Liver (tissue), 9 donors: ENCODE results near the gene KYNU. TPM values are rescaled to one million over a fixed set of nuclear protein-coding genes. Genes with fewer than 3 reads are reported as not detected.

Experiments
- DNase-seq: peaks from one replicate; pipeline ENCODE4 v3.0.0-alpha.2; 2017; ENCODE audit warnings: low spot score
- H3K27ac ChIP-seq, 2 donors: one replicate each; pipeline ENCODE4 v1.7.0; 2013; ENCODE audit warnings: inconsistent platforms in 2 of 2, low read length in 2 of 2, control low read depth in 1 of 2, low read depth in 1 of 2, mild to moderate bottlenecking in 1 of 2
- H3K27me3 ChIP-seq, 4 donors: one replicate each; pipeline versions ENCODE4 v1.6.1 to v1.7.0; 2013; ENCODE audit warnings: low read length in 3 of 4, inconsistent platforms in 1 of 4, mild to moderate bottlenecking in 1 of 4, moderate library complexity in 1 of 4; ENCODE audit not compliant: control insufficient read depth in 4 of 4, insufficient read depth in 4 of 4
- H3K36me3 ChIP-seq, 4 donors: one replicate each; pipeline versions ENCODE4 v1.6.1 to v1.7.0; 2013; ENCODE audit warnings: low read length in 3 of 4, mild to moderate bottlenecking in 3 of 4, low read depth in 1 of 4, moderate library complexity in 1 of 4; ENCODE audit not compliant: control insufficient read depth in 4 of 4, insufficient read depth in 3 of 4
- H3K4me1 ChIP-seq, 4 donors: one replicate each; pipeline versions ENCODE4 v1.6.1 to v1.7.0; 2013; ENCODE audit warnings: low read length in 3 of 4, mild to moderate bottlenecking in 3 of 4, moderate library complexity in 1 of 4; ENCODE audit not compliant: control insufficient read depth in 4 of 4, insufficient read depth in 4 of 4
- H3K4me3 ChIP-seq, 3 donors: one replicate each; pipeline versions ENCODE4 v1.6.1 to v1.7.0; 2013; ENCODE audit warnings: low read length in 3 of 3, control low read depth in 1 of 3, low read depth in 1 of 3, mild to moderate bottlenecking in 1 of 3
- H3K9ac ChIP-seq, 2 donors: one replicate each; pipeline ENCODE4 v1.7.0; 2013; ENCODE audit warnings: low read length in 2 of 2, mild to moderate bottlenecking in 2 of 2, moderate library complexity in 2 of 2, control low read depth in 1 of 2, low read depth in 1 of 2
- H3K9me3 ChIP-seq, 4 donors: one replicate each; pipeline versions ENCODE4 v1.6.1 to v1.7.0; 2013; ENCODE audit warnings: low read length in 3 of 4; ENCODE audit not compliant: control insufficient read depth in 4 of 4
- ATF3 ChIP-seq: IDR thresholded peaks from 2 replicates; pipeline ENCODE4 v1.6.1; 2016; ENCODE audit warnings: antibody characterized with exemption
- CTCF ChIP-seq: fragments of 150-350 bp; IDR thresholded peaks from 2 replicates; pipeline ENCODE4 v1.5.1; 2017; ENCODE audit warnings: improper control_type of control experiment, low read depth, low read length; ENCODE audit not compliant: missing input control
- EGR1 ChIP-seq, 2 donors: IDR thresholded peaks; 2 replicates each; pipeline ENCODE4 v1.6.1; 2016 to 2018; ENCODE audit warnings: antibody characterized with exemption in 2 of 2, low read depth in 2 of 2
- FOXA1 ChIP-seq: IDR thresholded peaks from 2 replicates; pipeline ENCODE4 v1.6.1; 2016; ENCODE audit warnings: antibody characterized with exemption
- GABPA ChIP-seq, 2 donors: IDR thresholded peaks in 1 of 2; conservative IDR thresholded peaks in 1 of 2; 2 replicates each; pipeline ENCODE4 v1.6.1; 2016; ENCODE audit warnings: antibody characterized with exemption in 2 of 2, mild to moderate bottlenecking in 1 of 2, moderate library complexity in 1 of 2
- HNF4A ChIP-seq, 2 donors: conservative IDR thresholded peaks; 2 replicates each; pipeline ENCODE4 v1.6.1; 2016; ENCODE audit warnings: antibody characterized with exemption in 2 of 2, mild to moderate bottlenecking in 2 of 2
- HNF4G ChIP-seq: IDR thresholded peaks from 2 replicates; pipeline ENCODE4 v1.6.1; 2016; ENCODE audit warnings: antibody characterized with exemption
- JUND ChIP-seq, 2 donors: IDR thresholded peaks; 2 replicates each; pipeline ENCODE4 v1.6.1; 2016; ENCODE audit warnings: antibody characterized with exemption in 2 of 2
- NR2F2 ChIP-seq: IDR thresholded peaks from 2 replicates; pipeline ENCODE4 v1.6.1; 2016; ENCODE audit warnings: antibody characterized with exemption
- RAD21 ChIP-seq, 2 donors: IDR thresholded peaks; 2 replicates each; pipeline ENCODE4 v1.6.1; 2016; ENCODE audit warnings: antibody characterized with exemption in 2 of 2, mild to moderate bottlenecking in 2 of 2
- REST ChIP-seq: IDR thresholded peaks from 2 replicates; pipeline ENCODE4 v1.6.1; 2016; ENCODE audit warnings: antibody characterized with exemption, mild to moderate bottlenecking
- RXRA ChIP-seq, 2 donors: IDR thresholded peaks; 2 replicates each; pipeline ENCODE4 v1.6.1; 2017 to 2018; ENCODE audit warnings: antibody characterized with exemption in 2 of 2, mild to moderate bottlenecking in 1 of 2
- SP1 ChIP-seq: IDR thresholded peaks from 2 replicates; pipeline ENCODE4 v1.6.1; 2018; ENCODE audit warnings: antibody characterized with exemption, mild to moderate bottlenecking
- TAF1 ChIP-seq: conservative IDR thresholded peaks from 2 replicates; pipeline ENCODE4 v1.6.1; 2016; ENCODE audit warnings: antibody characterized with exemption, mild to moderate bottlenecking
- YY1 ChIP-seq: IDR thresholded peaks from 2 replicates; pipeline ENCODE4 v1.6.1; 2016; ENCODE audit warnings: antibody characterized with exemption, mild to moderate bottlenecking
- ZBTB33 ChIP-seq: IDR thresholded peaks from 2 replicates; pipeline ENCODE4 v1.6.1; 2016; ENCODE audit warnings: antibody characterized with exemption
- WGBS: extraction: QIAGEN DNeasy Blood & Tissue Kit; methylation state at CpG from one replicate; pipeline ENCODE4 v1.1.7; 2013; 5-methylcytosine and 5-hydroxymethylcytosine counted together
- polyA plus RNA-seq, 2 donors: library from polyadenylated mRNA; stranded (reverse) in 1 of 2; unstranded in 1 of 2; fragments of 200-250 nt in 1 of 2; fragments of >200 nt in 1 of 2; fragmentation: Nextera tagmentation in 1 of 2; extraction: Ambion mirVana in 1 of 2; gene quantifications; one replicate each; pipeline versions ENCODE4 v1.2.1 to v1.2.3, GENCODE V29; 2013 to 2015
- total RNA-seq, 2 donors: library from RNA; depleted of rRNA; stranded (reverse); fragments of >200 nt; gene quantifications; one replicate each; pipeline ENCODE4 v1.2.3, GENCODE V29; 2014
- donor health status: healthy.
- donor health status: healthy.
- donor health status: healthy.
- donor health status: healthy.
- donor health status: healthy.

Gene KYNU
- total and polyA plus RNA-seq, 4 donors, result 24.0 to 64.3 (median 32.8) TPM

GRCh38 chr2:142994665-142995064, 117.2 kb downstream of the KYNU start:
- peaks cover 0 to 3% (median 1%) of the 10 kb centered on the region in 4 donors for H3K36me3 ChIP-seq
- H3K4me3 ChIP-seq, result no peak overlapping the region
- H3K9ac ChIP-seq, result no peak overlapping the region
- H3K27me3 ChIP-seq, result no peaks in the 10 kb centered on the region
- TF ChIP-seq FOXA1, result no peak
- no peak for TF ChIP-seq HNF4A (conservative IDR thresholded peaks at IDR 0.05)
- no peak for TF ChIP-seq YY1
- TF ChIP-seq NR2F2, result no peak
- no peak for TF ChIP-seq RXRA (IDR thresholded peaks at IDR 0.05)
- TF ChIP-seq JUND (IDR thresholded peaks at IDR 0.05), result no peak
- no peak for TF ChIP-seq HNF4G
- TF ChIP-seq REST, result no peak
- no peak for TF ChIP-seq CTCF
- no peak for TF ChIP-seq SP1
- no peak for TF ChIP-seq EGR1 (IDR thresholded peaks at IDR 0.05; ENCODE audit: low read depth in 2 of 2)
- TF ChIP-seq ZBTB33, result no peak
- no peak for TF ChIP-seq TAF1
- TF ChIP-seq ATF3, result no peak
- no peak for TF ChIP-seq GABPA (IDR thresholded peaks at IDR 0.05 in 1 of 2, conservative IDR thresholded peaks at IDR 0.05 in 1 of 2)
- TF ChIP-seq RAD21 (IDR thresholded peaks at IDR 0.05), result no peak
- WGBS, result 91% methylated on average over 2 of the region's 2 CpGs
- H3K4me1 ChIP-seq, result peaks cover 0 to 3% (median 1%) of the 10 kb centered on the region in 4 donors
- DNase-seq, result no peak
- no peaks in the 10 kb centered on the region for H3K9me3 ChIP-seq
- H3K27ac ChIP-seq, result no peak overlapping the region

GRCh38 chr2:142997231-142997630, 119.8 kb downstream of the KYNU start:
- no peaks in the 10 kb centered on the region for H3K9me3 ChIP-seq
- 87% methylated on average over 1 of the region's 1 CpG for WGBS
- TF ChIP-seq EGR1 (IDR thresholded peaks at IDR 0.05; ENCODE audit: low read depth in 2 of 2) (no peak), FOXA1 (no peak), HNF4A (conservative IDR thresholded peaks at IDR 0.05) (no peak)
- no peak for DNase-seq
- no peak overlapping the region for H3K27ac ChIP-seq
- H3K4me1 ChIP-seq, result no peaks in the 10 kb centered on the region
- no peaks in the 10 kb centered on the region for H3K27me3 ChIP-seq
- peaks cover 0 to 9% (median 1%) of the 10 kb centered on the region in 4 donors for H3K36me3 ChIP-seq
- H3K9ac ChIP-seq, result no peak overlapping the region
- H3K4me3 ChIP-seq, result no peak overlapping the region
